GM18909 (cell line): ENCODE data around the gene STC2.
"Not testable (repeated sequence)": the region's sequence is repeated elsewhere in the genome, so short reads cannot be mapped to it uniquely, and the experiment has no call there.

Source experiments
- ATAC-seq: cut with Tn5 transposase; IDR thresholded peaks from one replicate; pipeline ENCODE4 v1.9.1; 2021; ENCODE audit warnings: mild to moderate bottlenecking; ENCODE audit not compliant: unreplicated experiment, poor library complexity

Gene STC2

DNA sequence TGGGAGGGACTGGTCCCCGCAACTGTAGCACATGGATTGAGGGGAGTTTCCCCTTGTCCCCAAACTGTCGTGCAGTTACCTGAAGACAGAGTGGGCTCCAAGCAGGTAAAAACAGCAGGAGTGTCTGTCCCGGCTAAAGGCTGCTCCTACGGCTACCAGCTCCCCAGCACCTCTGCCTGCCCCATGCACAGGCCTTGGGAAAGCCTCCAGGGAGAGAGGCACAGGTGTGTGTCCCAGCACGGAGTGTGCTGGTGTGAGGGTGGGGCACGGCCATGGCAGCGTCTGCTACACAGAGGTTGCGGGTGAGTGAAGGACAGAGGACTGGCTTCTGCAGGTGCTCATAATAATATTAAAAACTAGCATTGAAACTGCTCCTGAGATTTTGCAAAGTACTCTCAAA is 30.4 kb downstream of the STC2 start:
- ATAC-seq: no peak

GRCh38 chr5:173296737-173297676 is 31.2 kb downstream of the STC2 start:
- no peak for ATAC-seq

DNA sequence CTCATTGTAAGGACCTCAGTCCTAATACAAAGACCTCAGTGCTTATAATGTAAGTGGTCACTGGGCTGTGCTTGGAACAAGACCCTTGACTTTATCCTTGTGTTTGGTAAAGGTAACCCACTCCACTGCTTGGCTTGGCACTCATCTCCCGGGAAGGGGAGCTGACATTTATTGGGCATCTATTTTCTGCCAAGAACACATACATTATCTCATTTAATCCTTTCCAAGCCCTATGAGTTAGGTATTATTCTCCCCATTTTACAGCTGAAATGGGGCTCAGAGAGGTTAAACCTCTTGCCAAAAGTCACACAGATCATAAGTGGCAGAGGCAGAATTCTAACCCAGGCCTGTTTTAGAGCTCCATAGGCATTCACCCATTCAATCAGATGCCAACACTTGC is 32.4 kb downstream of the STC2 start:
- no peak for ATAC-seq

DNA sequence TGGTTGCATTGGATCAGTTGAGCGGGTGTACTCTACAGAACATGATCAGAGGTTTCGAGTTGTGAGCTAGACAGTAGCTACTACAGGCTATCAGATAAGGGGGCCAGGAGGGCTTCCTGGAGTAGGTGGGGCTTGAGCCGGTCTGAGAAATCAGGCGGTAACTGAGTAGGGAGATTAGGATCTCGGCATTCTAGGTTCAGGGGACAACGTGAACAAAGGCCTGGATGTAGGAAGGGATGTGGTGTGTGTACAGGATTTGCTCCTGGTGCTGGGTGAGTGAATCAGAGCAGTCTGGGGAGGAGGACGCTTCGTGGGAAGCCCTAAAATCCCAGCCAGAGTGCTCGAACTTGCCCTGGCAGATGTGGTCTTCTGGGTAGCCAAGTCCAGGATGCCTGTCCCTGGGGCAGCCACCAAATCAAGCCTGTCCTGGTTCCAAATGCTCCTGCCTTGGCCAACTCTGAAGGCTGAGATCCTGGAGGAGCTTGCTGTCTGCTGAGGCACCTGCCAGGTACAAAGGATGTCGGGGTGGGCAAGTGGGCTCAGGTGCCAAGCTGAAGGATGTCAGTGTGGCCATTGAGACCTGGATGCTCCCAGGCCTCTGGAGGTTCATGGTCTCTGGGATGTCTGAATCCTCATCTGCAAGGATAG is 33.4 kb downstream of the STC2 start:
- no peak for ATAC-seq

DNA sequence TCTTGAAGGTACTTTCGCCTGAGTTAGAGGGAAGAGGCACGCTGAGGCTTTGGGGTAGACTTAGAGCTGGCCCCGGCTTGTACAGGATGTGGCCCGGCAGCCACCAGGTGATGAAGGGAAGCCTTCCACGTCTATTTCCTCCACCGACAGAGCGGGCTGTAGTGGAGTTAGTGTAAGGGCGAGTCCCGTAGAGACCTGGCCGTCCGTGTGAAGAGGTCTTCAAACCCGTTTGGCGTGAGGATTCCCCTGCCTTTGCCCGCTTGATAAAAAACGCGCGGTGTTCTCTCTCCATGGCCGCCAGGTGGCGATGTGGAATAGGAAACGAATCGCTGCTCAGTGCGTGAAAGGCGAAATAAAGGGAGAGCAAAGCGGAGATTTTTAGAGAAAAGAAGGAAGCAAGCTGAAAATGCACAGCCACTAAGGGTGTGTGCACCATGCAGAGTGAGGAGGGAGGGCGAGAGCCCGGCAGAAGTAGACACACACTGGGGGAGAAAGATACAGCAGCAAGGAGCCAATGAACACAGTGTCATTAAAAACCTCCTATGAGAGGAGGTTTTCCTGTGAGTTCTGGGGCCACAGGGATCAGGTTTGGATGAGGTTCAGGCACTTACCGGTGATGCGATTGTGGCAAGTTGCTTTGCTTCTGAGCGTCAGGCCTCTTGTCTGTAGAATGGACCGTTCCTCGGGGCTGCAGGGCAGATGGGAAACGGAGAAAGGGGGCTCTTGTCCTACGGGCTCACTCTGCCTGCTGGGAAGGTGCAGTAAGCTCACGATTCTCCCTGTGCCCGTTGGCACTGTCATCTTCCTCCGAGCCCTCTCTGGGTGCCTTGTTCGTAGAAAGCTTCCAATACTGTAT is 34.2 kb downstream of the STC2 start:
- peak; percentile 76 for ATAC-seq

- no peak for ATAC-seq
These were observed 36.2 kb downstream of the STC2 start for GRCh38 chr5:173291722-173292658.

- no peak for ATAC-seq
These were observed 37.6 kb downstream of the STC2 start for GRCh38 chr5:173290477-173291131.

- no peak for ATAC-seq
These were observed 38.8 kb downstream of the STC2 start for GRCh38 chr5:173289372-173289771.

- ATAC-seq: no peak
These were observed 39.6 kb downstream of the STC2 start for GRCh38 chr5:173288632-173289031.

DNA sequence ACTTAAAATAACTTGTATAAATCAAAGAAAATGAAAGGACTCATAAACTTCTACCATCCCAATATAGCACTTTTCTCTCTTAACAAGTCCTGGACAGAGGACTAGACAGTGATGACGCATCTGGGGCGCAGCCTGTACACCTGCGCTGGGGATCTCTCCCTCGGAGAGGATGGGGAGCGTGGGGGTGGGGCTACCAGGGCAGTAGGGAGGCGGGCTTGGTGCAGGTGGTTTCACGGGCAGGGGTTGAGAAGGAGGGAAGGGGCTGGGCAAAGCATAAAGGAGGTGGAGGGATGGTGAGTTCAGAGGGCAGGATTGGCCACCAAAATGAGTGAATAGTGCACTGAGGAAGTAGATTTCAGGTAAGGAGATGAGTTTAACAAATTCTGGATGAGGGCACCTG is 41.1 kb downstream of the STC2 start:
- ATAC-seq: no peak

DNA sequence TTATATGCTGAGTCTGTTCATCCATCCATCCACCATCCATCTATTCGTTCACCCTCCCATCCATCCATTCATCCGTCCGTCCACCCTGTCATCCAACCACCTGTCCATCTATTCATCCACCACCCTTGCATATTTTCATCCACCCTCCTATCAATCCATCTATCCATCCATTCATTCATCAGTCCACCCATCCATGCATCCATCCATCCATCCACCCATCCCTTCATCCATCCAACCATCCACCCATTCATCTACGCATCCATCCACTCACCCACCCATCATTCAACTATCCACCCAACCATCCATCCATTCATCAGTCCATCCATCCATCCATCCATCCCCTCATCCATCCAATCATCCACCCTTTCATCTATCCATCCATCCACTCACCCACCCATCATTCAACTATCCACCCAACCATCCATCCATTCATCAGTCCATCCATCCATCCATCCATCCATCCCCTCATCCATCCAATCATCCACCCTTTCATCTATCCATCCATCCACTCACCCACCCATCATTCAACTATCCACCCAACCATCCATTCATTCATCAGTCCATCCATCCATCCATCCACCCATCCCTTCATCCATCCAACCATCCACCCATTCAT is 43.8 kb downstream of the STC2 start:
- ATAC-seq: not testable (repeated sequence)

GRCh38 chr5:173283318-173284288 is 44.6 kb downstream of the STC2 start:
- peak; percentile 91 for ATAC-seq

DNA sequence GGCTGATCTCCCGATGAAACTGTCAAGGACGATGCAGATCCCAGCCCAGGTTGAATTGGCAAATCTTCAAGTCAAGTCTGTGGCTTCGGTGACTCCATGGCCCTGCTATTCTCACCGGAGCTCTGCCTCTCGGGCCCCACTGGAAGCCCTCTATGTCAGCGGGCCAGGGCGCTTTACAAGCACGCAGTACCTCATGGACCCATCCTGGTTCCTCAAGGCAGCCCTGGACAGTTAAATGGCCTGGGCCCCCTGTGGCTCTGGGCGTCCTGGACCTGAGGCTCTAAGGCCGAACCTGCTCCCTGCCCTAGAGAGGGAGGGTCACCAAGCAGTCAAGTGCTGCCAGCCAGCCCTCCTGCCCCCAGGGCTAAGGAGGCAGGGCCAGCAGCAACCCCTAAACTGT is 45.3 kb downstream of the STC2 start:
- no peak for ATAC-seq

DNA sequence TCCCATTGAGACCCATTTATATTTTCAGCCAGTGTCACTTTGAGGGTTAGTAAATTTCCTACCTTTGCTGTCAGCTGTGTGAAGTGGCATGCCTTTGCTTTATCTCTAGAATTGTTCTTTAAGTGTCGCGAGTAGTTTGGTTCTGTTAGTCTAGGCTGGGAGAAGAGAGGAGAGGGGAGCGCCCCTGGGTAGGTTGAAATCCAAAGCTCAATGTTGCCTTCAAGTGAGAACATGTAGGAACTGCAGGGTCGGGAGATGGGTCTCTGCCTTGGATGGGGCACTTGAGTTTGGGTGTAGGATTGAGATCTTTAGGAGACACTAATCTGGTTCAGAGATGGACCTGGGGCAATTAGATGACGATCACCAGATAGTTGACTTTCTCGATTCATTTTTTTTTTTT is 46.3 kb downstream of the STC2 start:
- ATAC-seq: no peak

GRCh38 chr5:173279166-173279565 is 49.0 kb downstream of the STC2 start:
- ATAC-seq: no peak

DNA sequence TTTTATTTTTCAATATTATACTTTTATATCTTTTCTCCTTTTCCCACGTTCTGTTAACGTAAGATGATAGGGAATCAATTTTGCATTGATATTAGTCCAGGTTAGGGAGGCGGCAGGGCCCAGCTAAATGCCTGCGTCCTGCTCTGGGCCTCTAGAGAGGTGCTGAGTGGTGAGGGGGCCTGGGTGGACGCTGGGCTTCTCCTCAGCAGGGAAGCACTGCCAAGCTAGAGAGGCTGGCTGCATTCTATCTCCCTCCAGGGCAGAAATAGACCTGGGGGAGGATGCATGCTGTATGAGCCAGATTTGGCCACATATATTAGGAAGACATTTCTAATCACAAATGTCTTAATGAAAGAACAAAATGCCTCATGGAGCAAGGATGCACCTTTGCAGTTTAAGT is 49.6 kb downstream of the STC2 start:
- ATAC-seq: no peak

DNA sequence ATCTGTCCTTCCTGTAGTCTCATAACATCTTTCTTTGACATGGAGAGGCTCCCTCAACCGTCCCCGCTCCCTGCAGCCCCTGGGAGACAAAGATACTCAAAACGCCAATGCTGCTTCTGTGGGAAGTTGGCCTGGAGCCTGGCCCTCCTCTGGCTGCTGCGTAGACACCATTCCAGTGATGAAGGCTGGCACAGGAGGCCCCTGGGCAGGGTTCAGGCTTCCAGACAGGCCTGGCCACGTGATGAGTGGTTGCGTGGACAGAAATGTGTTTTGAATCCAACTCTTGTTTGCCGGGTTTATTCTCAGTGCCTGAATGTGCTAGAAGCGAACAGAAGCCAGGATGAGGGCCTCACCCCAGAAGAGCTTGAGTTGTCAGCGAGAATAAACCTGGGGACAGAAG is 50.0 kb downstream of the STC2 start:
- no peak for ATAC-seq

GRCh38 chr5:173274771-173275170 is 53.4 kb downstream of the STC2 start:
- ATAC-seq: no peak
